ENCODE data around the gene NAPSA.

DNA sequence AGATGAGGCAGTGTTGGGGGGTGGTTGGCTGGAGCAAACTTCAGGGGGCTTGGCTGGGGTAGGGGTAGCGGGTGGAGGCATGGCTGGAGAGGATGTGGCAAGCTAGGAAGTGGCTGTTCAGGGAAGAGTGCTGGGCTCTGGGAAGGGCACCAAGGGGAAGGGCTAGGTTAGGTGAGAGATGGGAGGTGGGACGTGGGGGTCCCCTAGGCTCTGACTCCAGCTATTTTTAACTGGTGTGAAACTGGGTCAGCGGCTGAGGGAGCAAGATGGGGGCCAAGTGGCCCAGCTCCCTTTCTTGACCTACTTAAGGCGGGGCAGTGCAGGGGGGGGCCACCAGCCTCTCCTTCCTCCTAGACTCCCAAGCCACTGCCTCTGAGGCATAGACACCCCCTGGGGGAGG, 43.6 kb downstream of the NAPSA start:
- TF ChIP-seq EZH2 (IDR thresholded peaks at IDR 0.05; ENCODE audit: borderline replicate concordance, control insufficient read depth, low read depth, low read length) (no peak), TAF1 (IDR thresholded peaks at IDR 0.05; ENCODE audit: borderline replicate concordance, low read depth, low read length) (no peak), SMARCA5 (IDR thresholded peaks at IDR 0.05) (no peak), SIX5 (IDR thresholded peaks at IDR 0.05; ENCODE audit: low read depth, low read length, severe bottlenecking) (no peak), POLR2AphosphoS5 (IDR thresholded peaks at IDR 0.05; ENCODE audit: low read length) (no peak)
- TF ChIP-seq, protein P1, sequence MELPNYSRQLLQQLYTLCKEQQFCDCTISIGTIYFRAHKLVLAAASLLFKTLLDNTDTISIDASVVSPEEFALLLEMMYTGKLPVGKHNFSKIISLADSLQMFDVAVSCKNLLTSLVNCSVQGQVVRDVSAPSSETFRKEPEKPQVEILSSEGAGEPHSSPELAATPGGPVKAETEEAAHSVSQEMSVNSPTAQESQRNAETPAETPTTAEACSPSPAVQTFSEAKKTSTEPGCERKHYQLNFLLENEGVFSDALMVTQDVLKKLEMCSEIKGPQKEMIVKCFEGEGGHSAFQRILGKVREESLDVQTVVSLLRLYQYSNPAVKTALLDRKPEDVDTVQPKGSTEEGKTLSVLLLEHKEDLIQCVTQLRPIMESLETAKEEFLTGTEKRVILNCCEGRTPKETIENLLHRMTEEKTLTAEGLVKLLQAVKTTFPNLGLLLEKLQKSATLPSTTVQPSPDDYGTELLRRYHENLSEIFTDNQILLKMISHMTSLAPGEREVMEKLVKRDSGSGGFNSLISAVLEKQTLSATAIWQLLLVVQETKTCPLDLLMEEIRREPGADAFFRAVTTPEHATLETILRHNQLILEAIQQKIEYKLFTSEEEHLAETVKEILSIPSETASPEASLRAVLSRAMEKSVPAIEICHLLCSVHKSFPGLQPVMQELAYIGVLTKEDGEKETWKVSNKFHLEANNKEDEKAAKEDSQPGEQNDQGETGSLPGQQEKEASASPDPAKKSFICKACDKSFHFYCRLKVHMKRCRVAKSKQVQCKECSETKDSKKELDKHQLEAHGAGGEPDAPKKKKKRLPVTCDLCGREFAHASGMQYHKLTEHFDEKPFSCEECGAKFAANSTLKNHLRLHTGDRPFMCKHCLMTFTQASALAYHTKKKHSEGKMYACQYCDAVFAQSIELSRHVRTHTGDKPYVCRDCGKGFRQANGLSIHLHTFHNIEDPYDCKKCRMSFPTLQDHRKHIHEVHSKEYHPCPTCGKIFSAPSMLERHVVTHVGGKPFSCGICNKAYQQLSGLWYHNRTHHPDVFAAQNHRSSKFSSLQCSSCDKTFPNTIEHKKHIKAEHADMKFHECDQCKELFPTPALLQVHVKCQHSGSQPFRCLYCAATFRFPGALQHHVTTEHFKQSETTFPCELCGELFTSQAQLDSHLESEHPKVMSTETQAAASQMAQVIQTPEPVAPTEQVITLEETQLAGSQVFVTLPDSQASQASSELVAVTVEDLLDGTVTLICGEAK (IDR thresholded peaks at IDR 0.05; ENCODE audit: borderline replicate concordance): no peak
- TF ChIP-seq, protein P2, sequence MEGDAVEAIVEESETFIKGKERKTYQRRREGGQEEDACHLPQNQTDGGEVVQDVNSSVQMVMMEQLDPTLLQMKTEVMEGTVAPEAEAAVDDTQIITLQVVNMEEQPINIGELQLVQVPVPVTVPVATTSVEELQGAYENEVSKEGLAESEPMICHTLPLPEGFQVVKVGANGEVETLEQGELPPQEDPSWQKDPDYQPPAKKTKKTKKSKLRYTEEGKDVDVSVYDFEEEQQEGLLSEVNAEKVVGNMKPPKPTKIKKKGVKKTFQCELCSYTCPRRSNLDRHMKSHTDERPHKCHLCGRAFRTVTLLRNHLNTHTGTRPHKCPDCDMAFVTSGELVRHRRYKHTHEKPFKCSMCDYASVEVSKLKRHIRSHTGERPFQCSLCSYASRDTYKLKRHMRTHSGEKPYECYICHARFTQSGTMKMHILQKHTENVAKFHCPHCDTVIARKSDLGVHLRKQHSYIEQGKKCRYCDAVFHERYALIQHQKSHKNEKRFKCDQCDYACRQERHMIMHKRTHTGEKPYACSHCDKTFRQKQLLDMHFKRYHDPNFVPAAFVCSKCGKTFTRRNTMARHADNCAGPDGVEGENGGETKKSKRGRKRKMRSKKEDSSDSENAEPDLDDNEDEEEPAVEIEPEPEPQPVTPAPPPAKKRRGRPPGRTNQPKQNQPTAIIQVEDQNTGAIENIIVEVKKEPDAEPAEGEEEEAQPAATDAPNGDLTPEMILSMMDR (IDR thresholded peaks at IDR 0.05 in 2 of 3, conservative IDR thresholded peaks at IDR 0.05 in 1 of 3; ENCODE audit: control insufficient read depth in 2 of 3, extremely low read depth in 1 of 3, insufficient read depth in 1 of 3, low read depth in 3 of 3, low read length in 3 of 3): no peak

Data from GM12878 (cell line).